GM18499 (cell line): Measurements from ENCODE around the gene JPH4.
"Not testable (repeated sequence)": the region's sequence is repeated elsewhere in the genome, so short reads cannot be mapped to it uniquely, and the experiment has no call there.

Experiments used
- ATAC-seq: cut with Tn5 transposase; IDR thresholded peaks from one replicate; pipeline ENCODE4 v1.9.1; 2021; ENCODE audit warnings: moderate number of reproducible peaks; ENCODE audit not compliant: insufficient read depth, unreplicated experiment

Gene JPH4

GRCh38 chr14:23551266-23552028 is 27.1 kb downstream of the JPH4 start, which contains the start of gene ZFHX2:
TSS of gene ZFHX2 (minus strand) at chr14:23551765. CDS start at chr14:23535325, 16,440 bp downstream.
- no peak for ATAC-seq

- ATAC-seq = no peak
Measured at GRCh38 chr14:23550812-23551265, 27.8 kb downstream of the JPH4 start.

- ATAC-seq = no peak
Measured at GRCh38 chr14:23550131-23550811, 28.3 kb downstream of the JPH4 start.

- ATAC-seq = no peak
Measured at GRCh38 chr14:23548351-23549318, 30.0 kb downstream of the JPH4 start.

- ATAC-seq = no peak
Measured at GRCh38 chr14:23547924-23548323, 30.7 kb downstream of the JPH4 start.

- ATAC-seq = no peak
Measured at GRCh38 chr14:23546450-23547035, 32.0 kb downstream of the JPH4 start.

GRCh38 chr14:23545740-23546365 is 32.7 kb downstream of the JPH4 start:
- ATAC-seq = no peak

- no peak for ATAC-seq
Measured at GRCh38 chr14:23544511-23545447, 33.8 kb downstream of the JPH4 start.

- ATAC-seq = no peak
Measured at GRCh38 chr14:23543403-23543802, 35.2 kb downstream of the JPH4 start.

GRCh38 chr14:23542261-23542660 is 36.3 kb downstream of the JPH4 start:
- ATAC-seq = no peak

- no peak for ATAC-seq
Measured at GRCh38 chr14:23540141-23540469, 38.5 kb downstream of the JPH4 start.

- no peak for ATAC-seq
Measured at GRCh38 chr14:23539248-23540140, 39.1 kb downstream of the JPH4 start.

GRCh38 chr14:23538785-23539184 is 39.8 kb downstream of the JPH4 start:
- ATAC-seq = no peak

GRCh38 chr14:23538050-23538718 is 40.4 kb downstream of the JPH4 start:
- ATAC-seq = no peak

- no peak for ATAC-seq
Measured at GRCh38 chr14:23537351-23538049, 41.1 kb downstream of the JPH4 start.

- not testable (repeated sequence) for ATAC-seq
Measured at GRCh38 chr14:23536906-23537305, 41.7 kb downstream of the JPH4 start.

GRCh38 chr14:23536494-23536893 is 42.1 kb downstream of the JPH4 start:
- ATAC-seq = no peak
